Motor neuron (in vitro differentiated cells): ENCODE results near the gene CTBS. TPM values are rescaled to one million over a fixed set of nuclear protein-coding genes. Genes with fewer than 3 reads are reported as not detected.

ENCODE experiments used
- ATAC-seq, 8 experiments: fragments of 200-7000 bp; cut with Tn5 transposase; replicated peaks in 6 of 8; 2 replicates each; pipeline ENCODE4 v1.8.0; 2021; ENCODE audit warnings: mild to moderate bottlenecking in 8 of 8, moderate library complexity in 8 of 8
- H3K27ac ChIP-seq, 2 donors: fragments of 250-450 bp; sonication (Bioruptor Pico); 2 replicates each; pipeline ENCODE4 v1.9.0; 2021; ENCODE audit warnings: antibody characterized with exemption in 2 of 2, mild to moderate bottlenecking in 2 of 2, moderate library complexity in 1 of 2
- H3K4me1 ChIP-seq, 2 donors: fragments of 250-450 bp; sonication (Bioruptor Pico); replicated peaks in 1 of 2; 2 replicates each; pipeline ENCODE4 v1.6.1; 2021; ENCODE audit warnings: antibody characterized with exemption in 2 of 2, mild to moderate bottlenecking in 2 of 2, moderate library complexity in 1 of 2
- H3K4me3 ChIP-seq, 5 donors: fragments of 250-450 bp; sonication (Bioruptor Pico); 2 replicates each; pipeline ENCODE4 v1.9.0; 2021; ENCODE audit warnings: antibody characterized with exemption in 5 of 5, mild to moderate bottlenecking in 5 of 5, moderate library complexity in 4 of 5
- WGBS, 10 experiments: fragments of 450-650 bp; shearing (Covaris generic); methylation state at CpG; one replicate each; pipeline ENCODE4 v1.0.0; 2022; 5-methylcytosine and 5-hydroxymethylcytosine counted together
- in situ Hi-C, 9 experiments: fragments of 400-800 bp; cut with MboI; loops; one replicate each; pipeline ENCODE4 v1.15.0; 2021; ENCODE audit warnings: low sequenced_read_pairs in 9 of 9, low pct_unique_long_range_greater_than_20kb in 2 of 9; ENCODE audit not compliant: unreplicated experiment in 9 of 9
- total RNA-seq, 8 experiments: library from RNA; unstranded; fragments of 300-600 nt; gene quantifications; 2 replicates each; pipeline versions ENCODE4 v1.2.3 to v1.2.4, GENCODE V29; 2022

The CTBS gene
- 10 to 100 TPM in 2 of 8 experiments, 1 to 10 TPM in 6; 2.3 to 15.4 (median 5.5) TPM for total RNA-seq

- in situ Hi-C loops, result no loop called here
- Histone ChIP-seq H3K4me1 (peaks cover 3 to 15% of the 10 kb centered on the region in 2 donors), H3K4me3 (peak within 1 kb of the TSS; percentile 40 to 80 (median 47)), H3K27ac (peak within 1 kb of the TSS in 1 of 2 donors; percentile 79)
- peak; percentile 96 to 99 (median 98) for ATAC-seq
- WGBS, 10 experiments, result 0 to 40% (median 4%) methylated on average over 1 to 11 of the region's 67 CpGs; no CpG with 5 or more reads in 3 of the 10 experiments
Measured at GRCh38 chr1:84573967-84574842, at the start of gene CTBS. TSS of gene CTBS (minus strand) at chr1:84574440. CDS start at chr1:84574415, 25 bp downstream.

GRCh38 chr1:84621553-84621952 is 47.3 kb upstream of the CTBS start:
- ATAC-seq, result no peak
- Histone ChIP-seq H3K4me1 (peaks cover 18 to 25% of the 10 kb centered on the region in 2 donors), H3K27ac (no peak overlapping the region), H3K4me3 (no peak overlapping the region)
- in situ Hi-C loops, result loop anchor here in 2 of 9 experiments (10.0 to 25.0 kb wide), 3 partner anchors 109 to 484 kb away; partner anchors contain the start of genes GNG5 (in 1 of the 2), PRKACB (in 1 of the 2) and SPATA1 (in 1 of the 2)
- 20 to 100% (median 81%) methylated on average over 1 to 13 of the region's 14 CpGs; no CpG with 5 or more reads in 1 of the 10 experiments for WGBS, 10 experiments

DNA sequence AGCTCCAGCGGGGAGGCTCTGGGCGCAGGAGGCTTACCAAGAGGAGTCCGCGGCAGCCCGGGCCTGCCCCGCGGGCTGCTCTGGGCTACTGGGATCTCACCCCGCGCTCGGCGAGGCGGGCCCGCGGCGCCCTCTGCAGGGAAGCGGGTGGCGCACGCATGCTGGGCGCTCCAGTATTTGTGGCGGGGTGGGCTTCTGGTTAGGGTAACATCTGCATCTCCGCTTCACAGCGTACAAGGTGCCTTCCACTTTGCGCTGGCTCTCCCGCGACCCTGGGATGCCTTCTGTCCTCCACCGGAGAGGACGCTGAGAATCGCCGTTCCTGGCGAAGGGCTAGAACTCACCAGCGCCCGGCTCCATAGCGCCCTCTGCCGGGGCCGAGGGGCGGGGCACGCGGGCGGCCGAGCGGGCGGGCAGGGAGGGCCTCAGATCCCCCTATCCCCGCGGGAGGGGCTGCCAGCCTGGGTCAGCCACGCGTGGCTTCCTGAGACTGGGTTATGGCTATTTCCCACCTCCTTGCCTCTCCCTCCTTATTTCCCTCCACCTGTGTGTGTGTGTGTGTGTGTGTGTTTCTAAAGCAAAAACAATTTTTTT is 46.6 kb upstream of the CTBS start:
- H3K27ac ChIP-seq, result peak overlapping the region in 1 of 2 donors; percentile 19
- in situ Hi-C loops, result loop anchor here in 2 of 9 experiments (10.0 to 25.0 kb wide), 3 partner anchors 109 to 484 kb away; partner anchors contain the start of genes GNG5 (in 1 of the 2), PRKACB (in 1 of the 2) and SPATA1 (in 1 of the 2)
- peak; percentile 87 to 97 (median 90) for ATAC-seq

GRCh38 chr1:84619383-84620102 is 45.3 kb upstream of the CTBS start:
- WGBS, 10 experiments, result 4 to 84% (median 45%) methylated on average over 3 to 9 of the region's 9 CpGs
- peak overlapping the region in 1 of 2 donors; percentile 32 for H3K27ac ChIP-seq
- ATAC-seq, result peak in 7 of 8 experiments; percentile 8 to 77 (median 67)
- H3K4me1 ChIP-seq, result peaks cover 18 to 25% of the 10 kb centered on the region in 2 donors
- in situ Hi-C loops, result loop anchor here in 2 of 9 experiments (10.0 to 25.0 kb wide), 3 partner anchors 107 to 482 kb away; partner anchors contain the start of genes GNG5 (in 1 of the 2), PRKACB (in 1 of the 2) and SPATA1 (in 1 of the 2)
- no peak overlapping the region for H3K4me3 ChIP-seq

More for the DNA sequence above, 46.6 kb upstream of the CTBS start:
- WGBS, 10 experiments, result 7 to 60% (median 8%) methylated on average over 1 to 11 of the region's 46 CpGs; no CpG with 5 or more reads in 7 of the 10 experiments
- Histone ChIP-seq H3K4me3 (peak overlapping the region; percentile 21 to 46 (median 41)), H3K4me1 (peaks cover 18 to 25% of the 10 kb centered on the region in 2 donors)

DNA sequence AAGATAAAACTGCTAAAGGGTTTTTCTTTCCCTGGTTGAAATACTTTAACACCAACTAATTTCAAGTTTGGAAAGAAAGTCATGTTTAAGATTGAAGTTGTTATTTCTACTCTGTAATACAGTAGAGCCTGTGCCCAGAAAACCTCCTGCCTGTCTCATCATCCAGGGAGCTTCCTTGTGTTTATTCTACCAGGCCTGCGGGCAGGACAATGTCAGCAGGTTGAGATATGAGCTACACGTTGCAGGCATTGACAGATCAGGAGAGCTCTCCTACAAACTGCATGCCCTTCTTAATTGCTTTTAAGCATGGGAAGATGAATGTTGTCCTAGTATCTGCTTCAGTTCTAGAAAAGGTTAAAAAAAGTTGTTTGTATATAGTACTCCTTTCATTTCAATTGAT is 43.1 kb upstream of the CTBS start:
- in situ Hi-C loops, result loop anchor here in 2 of 9 experiments (25.0 kb wide), 2 partner anchors 105 to 480 kb away; partner anchors contain the start of genes GNG5 (in 1 of the 2), PRKACB (in 1 of the 2) and SPATA1 (in 1 of the 2)
- Histone ChIP-seq H3K4me3 (no peak overlapping the region), H3K4me1 (peaks cover 18 to 25% of the 10 kb centered on the region in 2 donors), H3K27ac (no peak overlapping the region)
- ATAC-seq, result no peak
- WGBS, 10 experiments, result 29 to 86% (median 69%) methylated on average over 1 to 2 of the region's 2 CpGs; no CpG with 5 or more reads in 2 of the 10 experiments

GRCh38 chr1:84615790-84616189 is 41.5 kb upstream of the CTBS start:
- H3K27ac ChIP-seq, result no peak overlapping the region
- no peak for ATAC-seq
- in situ Hi-C loops, result loop anchor here in 2 of 9 experiments (25.0 kb wide), 2 partner anchors 103 to 478 kb away; partner anchors contain the start of genes GNG5 (in 1 of the 2), PRKACB (in 1 of the 2) and SPATA1 (in 1 of the 2)
- H3K4me1 ChIP-seq, result peaks cover 18 to 25% of the 10 kb centered on the region in 2 donors
- WGBS, 10 experiments, result 28 to 100% (median 97%) methylated on average over 1 of the region's 1 CpG
- no peak overlapping the region for H3K4me3 ChIP-seq

GRCh38 chr1:84613887-84614286 is 39.6 kb upstream of the CTBS start:
- WGBS, 10 experiments, result 67 to 100% (median 100%) methylated on average over 1 to 2 of the region's 2 CpGs; no CpG with 5 or more reads in 2 of the 10 experiments
- no peak for ATAC-seq
- H3K27ac ChIP-seq, result no peak overlapping the region
- H3K4me1 ChIP-seq, result peaks cover 4 to 6% of the 10 kb centered on the region in 2 donors
- no peak overlapping the region for H3K4me3 ChIP-seq
- in situ Hi-C loops, result loop anchor here in 2 of 9 experiments (25.0 kb wide), 2 partner anchors 102 to 477 kb away; partner anchors contain the start of genes GNG5 (in 1 of the 2), PRKACB (in 1 of the 2) and SPATA1 (in 1 of the 2)

GRCh38 chr1:84613026-84613425 is 38.8 kb upstream of the CTBS start:
- Histone ChIP-seq H3K4me1 (no peaks in the 10 kb centered on the region), H3K27ac (no peak overlapping the region), H3K4me3 (no peak overlapping the region)
- WGBS, 10 experiments, result 0 to 86% (median 75%) methylated on average over 1 to 2 of the region's 2 CpGs; no CpG with 5 or more reads in 3 of the 10 experiments
- no peak for ATAC-seq
- in situ Hi-C loops, result loop anchor here in 2 of 9 experiments (25.0 kb wide), 2 partner anchors 101 to 476 kb away; partner anchors contain the start of genes GNG5 (in 1 of the 2), PRKACB (in 1 of the 2) and SPATA1 (in 1 of the 2)

GRCh38 chr1:84611796-84612195 is 37.6 kb upstream of the CTBS start:
- in situ Hi-C loops, result loop anchor here in 2 of 9 experiments (25.0 kb wide), 2 partner anchors 99 to 474 kb away; partner anchors contain the start of genes GNG5 (in 1 of the 2), PRKACB (in 1 of the 2) and SPATA1 (in 1 of the 2)
- Histone ChIP-seq H3K4me1 (no peaks in the 10 kb centered on the region), H3K4me3 (no peak overlapping the region), H3K27ac (no peak overlapping the region)
- WGBS, 10 experiments, result 0 to 43% (median 18%) methylated on average over 1 to 3 of the region's 3 CpGs; no CpG with 5 or more reads in 2 of the 10 experiments
- ATAC-seq, result peak in 1 of 8 experiments; percentile 36

GRCh38 chr1:84611091-84611490 is 36.9 kb upstream of the CTBS start:
- ATAC-seq, result no peak
- 0 to 60% (median 0%) methylated on average over 1 of the region's 1 CpG; no CpG with 5 or more reads in 6 of the 10 experiments for WGBS, 10 experiments
- in situ Hi-C loops, result loop anchor here in 2 of 9 experiments (25.0 kb wide), 2 partner anchors 99 to 474 kb away; partner anchors contain the start of genes GNG5 (in 1 of the 2), PRKACB (in 1 of the 2) and SPATA1 (in 1 of the 2)
- Histone ChIP-seq H3K27ac (no peak overlapping the region), H3K4me1 (no peaks in the 10 kb centered on the region), H3K4me3 (no peak overlapping the region)

DNA sequence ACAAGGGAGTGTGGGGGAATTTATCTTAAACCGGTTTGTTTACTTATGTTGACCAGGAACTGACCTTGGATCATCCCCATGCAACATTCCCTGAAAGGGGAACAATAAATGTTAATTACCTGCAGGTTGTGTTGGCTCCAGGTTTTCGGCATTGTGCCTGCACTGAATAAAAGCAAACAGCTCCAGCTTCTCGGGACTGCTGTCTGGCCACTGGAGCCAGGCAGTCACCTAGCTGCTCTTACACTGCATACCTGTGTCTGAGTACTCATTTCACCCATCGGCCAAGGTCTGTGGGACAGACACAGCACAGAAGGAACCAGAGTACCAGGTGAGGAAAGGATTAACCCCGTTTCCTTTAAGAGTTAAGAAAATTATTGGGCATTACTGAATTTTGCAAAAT is 32.7 kb upstream of the CTBS start:
- in situ Hi-C loops, result loop anchor here in 2 of 9 experiments (25.0 kb wide), 2 partner anchors 95 to 470 kb away; partner anchors contain the start of genes GNG5 (in 1 of the 2), PRKACB (in 1 of the 2) and SPATA1 (in 1 of the 2)
- no peak overlapping the region for H3K4me3 ChIP-seq

More for the DNA sequence above, 32.7 kb upstream of the CTBS start:
- ATAC-seq, result no peak
- Histone ChIP-seq H3K4me1 (no peaks in the 10 kb centered on the region), H3K27ac (no peak overlapping the region)
- WGBS, 10 experiments, result 0 to 84% (median 69%) methylated on average over 1 to 5 of the region's 5 CpGs; no CpG with 5 or more reads in 2 of the 10 experiments
